H1 (cell line): Measurements from ENCODE around the gene NUDT4B. TPM values are rescaled to one million over a fixed set of nuclear protein-coding genes. Genes with fewer than 3 reads are reported as not detected.
"Not testable (repeated sequence)": the region's sequence is repeated elsewhere in the genome, so short reads cannot be mapped to it uniquely, and the experiment has no call there.

Source experiments
- CTCF ChIA-PET: fragments of 300-600 bp; sonication (Branson Sonifier 250); formaldehyde crosslinking; loops from one replicate; lab custom pipeline; 2021; ENCODE audit not compliant: partially characterized antibody; lab: Charles Lee
- POLR2A ChIA-PET: fragments of 300-600 bp; sonication (Branson Sonifier 250); formaldehyde crosslinking; loops from one replicate; lab custom pipeline; 2021; ENCODE audit warnings: inconsistent platforms; ENCODE audit not compliant: partially characterized antibody; lab: Charles Lee
- DNase-seq, 2 experiments: peaks; one replicate each; pipeline versions ENCODE4 v3.0.0 to v3.0.0-alpha.2; 2010 to 2022; ENCODE audit warnings: low spot score in 2 of 2, low read depth in 1 of 2, mixed read lengths in 1 of 2
- FAIRE-seq: peaks from 2 replicates; lab custom pipeline; 2011; peaks lifted over from hg19 to GRCh38; lab: Jason Lieb, UNC
- H2AFZ ChIP-seq: 2 replicates; pipeline ENCODE4 v1.8.1; 2012; ENCODE audit warnings: low read length, inconsistent platforms
- H2AK5ac ChIP-seq: 2 replicates; pipeline ENCODE4 v1.6.1; 2013; ENCODE audit warnings: low read depth, low read length
- H2BK120ac ChIP-seq: replicated peaks from 2 replicates; pipeline ENCODE3; 2013; ENCODE audit warnings: low read depth, low read length, inconsistent platforms
- H2BK12ac ChIP-seq: 2 replicates; pipeline ENCODE4 v1.6.1; 2013; ENCODE audit warnings: low read depth, low read length
- H2BK15ac ChIP-seq: 2 replicates; pipeline ENCODE4 v1.6.1; 2013; ENCODE audit warnings: low read length
- H2BK20ac ChIP-seq: 2 replicates; pipeline ENCODE4 v1.6.1; 2013; ENCODE audit warnings: low read length
- H2BK5ac ChIP-seq: 2 replicates; pipeline ENCODE4 v1.6.1; 2013; ENCODE audit warnings: low read depth, low read length
- H3K14ac ChIP-seq: 2 replicates; pipeline ENCODE4 v1.6.1; 2013; ENCODE audit warnings: inconsistent platforms; ENCODE audit not compliant: insufficient read length
- H3K18ac ChIP-seq: 2 replicates; pipeline ENCODE4 v1.6.1; 2013; ENCODE audit warnings: low read length; ENCODE audit errors: extremely low read depth
- H3K23ac ChIP-seq: 2 replicates; pipeline ENCODE4 v1.6.1; 2013; ENCODE audit warnings: inconsistent platforms; ENCODE audit not compliant: insufficient read length
- H3K23me2 ChIP-seq: 2 replicates; pipeline ENCODE4 v1.6.1; 2013; ENCODE audit warnings: low read depth, low read length
- H3K27ac ChIP-seq: 2 replicates; pipeline ENCODE4 v1.6.1; 2011; ENCODE audit warnings: low read depth, low read length, inconsistent platforms
- H3K27me3 ChIP-seq, 4 experiments: replicated peaks in 1 of 4; 1 replicate in 1 of 4; 2 replicates in 3 of 4; pipeline versions ENCODE4 v1.6.1 to v1.8.1; 2011 to 2013; ENCODE audit warnings: low read length in 3 of 4, mild to moderate bottlenecking in 3 of 4, inconsistent platforms in 2 of 4, mixed read lengths in 2 of 4, moderate library complexity in 1 of 4; ENCODE audit not compliant: control insufficient read depth in 3 of 4, insufficient read depth in 3 of 4; ENCODE audit errors: extremely low read depth in 1 of 4
- H3K36me3 ChIP-seq, 4 experiments: 2 replicates each; pipeline versions ENCODE4 v1.6.1 to v1.8.1; 2011 to 2013; ENCODE audit warnings: mild to moderate bottlenecking in 4 of 4, low read length in 3 of 4, moderate library complexity in 2 of 4, control low read depth in 1 of 4, inconsistent platforms in 1 of 4; ENCODE audit not compliant: insufficient read depth in 4 of 4, control insufficient read depth in 2 of 4
- H3K4ac ChIP-seq: replicated peaks from 2 replicates; pipeline ENCODE3; 2013; ENCODE audit warnings: low read length, low read depth, mixed read lengths, inconsistent platforms; ENCODE audit not compliant: insufficient read length
- H3K4me1 ChIP-seq, 4 experiments: replicated peaks in 1 of 4; 1 replicate in 1 of 4; 2 replicates in 3 of 4; pipeline versions ENCODE4 v1.6.1 to v1.8.1; 2011 to 2013; ENCODE audit warnings: low read length in 3 of 4, inconsistent platforms in 2 of 4, mixed read lengths in 1 of 4; ENCODE audit not compliant: insufficient read depth in 4 of 4, control insufficient read depth in 3 of 4
- H3K4me2 ChIP-seq, 2 experiments: 2 replicates each; pipeline versions ENCODE4 v1.6.1 to v1.8.1; 2011 to 2013; ENCODE audit warnings: low read depth in 2 of 2, low read length in 2 of 2, control low read depth in 1 of 2, inconsistent platforms in 1 of 2, mild to moderate bottlenecking in 1 of 2; ENCODE audit not compliant: insufficient read depth in 1 of 2
- H3K4me3 ChIP-seq, 4 experiments: fragments of 200-600, 300-600 bp in 1 of 4; sonication (generic), shearing (Covaris generic), sonication (Bioruptor Twin) in 1 of 4; 2 replicates each; pipeline versions ENCODE4 v1.5.1 to v1.8.1; 2011 to 2016; ENCODE audit warnings: low read length in 4 of 4, low read depth in 3 of 4, control low read depth in 2 of 4, inconsistent platforms in 2 of 4, mild to moderate bottlenecking in 2 of 4, mixed read lengths in 1 of 4, moderate library complexity in 1 of 4; ENCODE audit not compliant: insufficient read depth in 2 of 4; ENCODE audit errors: extremely low read depth in 1 of 4
- H3K56ac ChIP-seq: replicated peaks from 2 replicates; pipeline ENCODE3; 2013; ENCODE audit warnings: low read depth, mild to moderate bottlenecking, mixed read lengths, low read length, inconsistent platforms; ENCODE audit not compliant: insufficient read length
- H3K79me1 ChIP-seq: 2 replicates; pipeline ENCODE4 v1.6.1; 2013; ENCODE audit warnings: low read depth, low read length, control low read depth
- H3K79me2 ChIP-seq, 2 experiments: 2 replicates each; pipeline versions ENCODE4 v1.6.1 to v1.8.1; 2012 to 2013; ENCODE audit warnings: low read length in 2 of 2, mild to moderate bottlenecking in 2 of 2, inconsistent platforms in 1 of 2; ENCODE audit not compliant: insufficient read depth in 2 of 2, control insufficient read depth in 1 of 2
- H3K9ac ChIP-seq, 4 experiments: replicated peaks in 1 of 4; 1 replicate in 1 of 4; 2 replicates in 3 of 4; pipeline versions ENCODE4 v1.6.1 to v1.8.1; 2011 to 2013; ENCODE audit warnings: low read depth in 3 of 4, low read length in 3 of 4, control low read depth in 2 of 4, mild to moderate bottlenecking in 2 of 4, moderate library complexity in 2 of 4, inconsistent platforms in 1 of 4; ENCODE audit errors: extremely low read depth in 1 of 4
- H3K9me3 ChIP-seq, 2 experiments: 2 replicates each; pipeline versions ENCODE4 v1.6.1 to v1.8.1; 2012 to 2013; ENCODE audit warnings: mild to moderate bottlenecking in 2 of 2, moderate library complexity in 2 of 2, control low read depth in 1 of 2, inconsistent platforms in 1 of 2, low read depth in 1 of 2, low read length in 1 of 2, mixed read lengths in 1 of 2; ENCODE audit not compliant: insufficient read depth in 2 of 2
- H4K20me1 ChIP-seq, 2 experiments: replicated peaks in 1 of 2; 2 replicates each; pipeline versions ENCODE3 to v1.8.1; 2011 to 2013; ENCODE audit warnings: inconsistent platforms in 2 of 2, low read length in 2 of 2, mild to moderate bottlenecking in 1 of 2; ENCODE audit not compliant: insufficient read depth in 2 of 2, control insufficient read depth in 1 of 2
- H4K5ac ChIP-seq: 2 replicates; pipeline ENCODE4 v1.6.1; 2013; ENCODE audit warnings: low read length, low read depth, mixed read lengths, inconsistent platforms; ENCODE audit not compliant: insufficient read length
- H4K8ac ChIP-seq: 2 replicates; pipeline ENCODE4 v1.8.0; 2013; ENCODE audit warnings: mild to moderate bottlenecking, moderate library complexity, low read length, inconsistent platforms; ENCODE audit not compliant: insufficient read depth; ENCODE audit errors: extremely low read depth
- H4K91ac ChIP-seq: replicated peaks from 2 replicates; pipeline ENCODE3; 2013; ENCODE audit warnings: low read length, mixed read lengths, inconsistent platforms; ENCODE audit not compliant: insufficient read length
- WGBS, 2 experiments: shearing (Covaris generic) in 1 of 2; methylation state at CpG; one replicate each; pipeline versions ENCODE4 v1.1.6 to v1.1.7; 2013 to 2015; ENCODE audit warnings: low lambda C conversion rate in 2 of 2, mixed read lengths in 2 of 2, inconsistent platforms in 1 of 2, low coverage in 1 of 2, missing lambda C conversion rate in 1 of 2; ENCODE audit not compliant: insufficient replicate concordance in 2 of 2, insufficient coverage in 1 of 2, insufficient read length in 1 of 2; ENCODE audit errors: extremely low coverage in 1 of 2, missing lambda C conversion rate in 1 of 2; 5-methylcytosine and 5-hydroxymethylcytosine counted together
- polyA plus RNA-seq, 7 experiments: library from polyadenylated mRNA; depleted of rRNA in 3 of 7; stranded (reverse) in 5 of 7; unstranded in 2 of 7; fragments of >200 nt in 5 of 7; fragments of 200-250 nt in 2 of 7; gene quantifications; 1 replicate in 5 of 7; 2 replicates in 1 of 7; 4 replicates in 1 of 7; pipeline versions ENCODE4 v1.2.1 to v1.2.3, GENCODE V29; 2011 to 2013; ENCODE audit warnings: missing spikeins in 2 of 7, mixed read lengths in 2 of 7
- total RNA-seq: library from RNA; stranded (reverse); fragmentation: NEBNext Ultra II Directional; extraction: Animal tissue kit (Norgen Biotek cat#: 25700); gene quantifications from 2 replicates; pipeline ENCODE4 v1.2.1, GENCODE V29; 2021

The NUDT4B gene
- total and polyA plus RNA-seq, 2 of the 8 experiments (the other 6 are each of a cell fraction or from before 2014, with no cell fraction given): 11.0 TPM; not detected in 1

DNA sequence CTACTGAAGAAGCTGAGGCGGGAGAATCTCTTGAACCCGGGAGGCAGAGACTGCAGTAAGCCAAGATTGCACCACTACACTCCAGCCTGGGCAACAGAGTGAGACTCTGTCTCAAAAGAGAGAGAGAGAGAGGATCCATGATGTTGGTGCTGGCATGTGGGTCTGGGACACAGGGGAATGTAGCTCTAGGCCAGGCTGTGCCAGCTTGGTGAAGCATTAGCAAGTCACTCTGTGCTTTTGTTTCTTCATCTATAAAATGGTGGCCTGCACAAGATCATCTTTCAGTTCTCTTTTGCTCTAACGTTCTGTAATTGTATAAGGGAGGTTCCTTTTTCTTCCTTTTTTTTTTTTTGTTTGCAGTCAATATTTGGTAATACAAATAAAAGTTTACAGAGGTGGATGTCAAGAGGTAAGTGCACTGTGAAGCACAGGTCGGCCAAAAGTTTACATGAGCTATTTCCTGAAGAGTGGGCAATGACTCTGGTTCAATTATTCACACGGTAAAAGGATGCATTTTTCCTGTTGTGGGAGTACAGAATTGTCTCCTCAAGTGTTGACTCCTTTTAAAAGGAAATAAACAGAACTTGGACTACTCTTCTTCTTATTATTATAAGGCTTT lies 44.5 kb upstream of the NUDT4B start:
- H3K4me3 ChIP-seq, H3K79me1 ChIP-seq, H3K4me2 ChIP-seq, H2BK120ac ChIP-seq, POLR2A ChIA-PET, H3K27me3 ChIP-seq, DNase-seq, H2BK20ac ChIP-seq, H4K5ac ChIP-seq, H2AFZ ChIP-seq, H3K27ac ChIP-seq, H2BK15ac ChIP-seq, H3K79me2 ChIP-seq, H3K9ac ChIP-seq, H4K8ac ChIP-seq, CTCF ChIA-PET, H2AK5ac ChIP-seq, H2BK12ac ChIP-seq, H4K20me1 ChIP-seq, H3K56ac ChIP-seq, H3K4ac ChIP-seq, FAIRE-seq, H3K4me1 ChIP-seq, H3K18ac ChIP-seq, H3K23ac ChIP-seq, H2BK5ac ChIP-seq, H3K9me3 ChIP-seq, H3K23me2 ChIP-seq, H3K36me3 ChIP-seq, H3K14ac ChIP-seq, H4K91ac ChIP-seq: not testable (repeated sequence)
- no CpG with 5 or more reads among the region's 5 CpGs for WGBS, 2 experiments

DNA sequence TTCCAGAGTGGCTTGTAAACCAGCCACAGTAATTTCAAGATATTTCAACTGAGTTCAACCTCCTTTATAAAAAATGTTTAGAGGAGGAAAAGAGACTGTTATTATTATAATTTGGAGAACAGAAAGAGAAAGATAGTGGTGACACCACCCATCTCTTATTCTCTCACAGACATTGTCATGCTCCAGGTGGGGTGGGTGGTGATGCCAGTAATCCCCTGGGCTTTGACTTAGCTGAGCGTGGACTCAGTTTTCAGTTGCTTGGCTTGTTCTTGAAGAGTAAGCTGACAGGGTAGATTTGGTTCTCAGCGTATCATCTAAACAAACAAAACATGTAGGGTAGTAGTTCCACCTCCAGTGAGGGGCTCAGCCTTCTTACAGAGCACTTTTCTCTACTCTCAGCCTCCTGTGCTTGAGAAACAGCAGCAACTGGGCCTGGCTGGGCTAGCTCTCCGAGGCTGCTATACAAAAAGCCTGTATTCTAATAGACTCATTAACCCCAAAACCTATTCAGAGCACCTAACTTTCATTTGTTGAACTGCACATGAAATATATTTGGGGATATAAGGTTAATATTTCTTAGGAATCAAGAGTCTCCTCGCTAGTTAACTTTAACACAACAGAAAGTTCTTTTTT lies 43.1 kb upstream of the NUDT4B start:
- H3K18ac ChIP-seq, H2BK12ac ChIP-seq, H3K79me2 ChIP-seq, H2BK20ac ChIP-seq, H4K8ac ChIP-seq, H2BK120ac ChIP-seq, H2AFZ ChIP-seq, H3K36me3 ChIP-seq, H3K4ac ChIP-seq, H3K14ac ChIP-seq, H4K20me1 ChIP-seq, H3K9me3 ChIP-seq, FAIRE-seq, H2BK5ac ChIP-seq, H2BK15ac ChIP-seq, H2AK5ac ChIP-seq, POLR2A ChIA-PET, H3K9ac ChIP-seq, H3K27me3 ChIP-seq, H3K27ac ChIP-seq, H4K91ac ChIP-seq, CTCF ChIA-PET, H4K5ac ChIP-seq, DNase-seq, H3K23me2 ChIP-seq, H3K56ac ChIP-seq, H3K23ac ChIP-seq, H3K4me2 ChIP-seq, H3K79me1 ChIP-seq, H3K4me1 ChIP-seq, H3K4me3 ChIP-seq: not testable (repeated sequence)
- WGBS, 2 experiments: 80% methylated on average over 1 of the region's 4 CpGs; no CpG with 5 or more reads in 1 of the 2 experiments
